Choroid plexus epithelial cell (primary cell): ENCODE data around the gene FGF1.

Experiments used
- DNase-seq: peaks from one replicate; pipeline ENCODE4 v3.0.0-alpha.2; 2010; ENCODE audit warnings: low read depth
- H3K4me3 ChIP-seq: 2 replicates; pipeline ENCODE4 v1.5.1; 2011; ENCODE audit warnings: low read depth, mild to moderate bottlenecking, control low read depth, low read length, moderate library complexity
- CTCF ChIP-seq: conservative IDR thresholded peaks from 2 replicates; pipeline ENCODE4 v1.5.1; 2011; ENCODE audit warnings: low read depth, mild to moderate bottlenecking, control low read depth, inconsistent platforms, low read length, moderate library complexity

The FGF1 gene

GRCh38 chr5:142619815-142620214 is 66.1 kb downstream of the FGF1 start:
- H3K4me3 ChIP-seq: no peak overlapping the region

DNA sequence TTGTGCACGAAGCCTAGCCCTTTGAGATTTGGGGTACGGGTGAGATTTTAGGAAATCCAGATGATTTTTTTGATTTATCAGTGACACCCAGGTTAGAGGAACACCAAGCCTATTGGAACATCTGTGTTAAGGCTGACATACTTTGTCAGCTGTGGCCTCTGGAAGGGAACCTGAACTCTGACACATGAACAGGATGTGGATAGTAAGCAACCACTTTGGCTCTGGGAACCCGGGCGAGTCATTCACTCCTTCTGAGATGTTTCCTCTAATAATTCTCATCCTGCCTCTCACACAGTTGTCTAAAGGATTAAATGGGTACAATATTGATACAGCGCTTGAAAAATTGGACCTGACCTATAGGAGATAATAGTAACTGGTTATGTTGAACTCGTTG is 67.8 kb downstream of the FGF1 start:
- peak; percentile 77 for DNase-seq

More at GRCh38 chr5:142619815-142620214, 66.1 kb downstream of the FGF1 start:
- TF ChIP-seq CTCF: no peak
- no peak for DNase-seq

DNA sequence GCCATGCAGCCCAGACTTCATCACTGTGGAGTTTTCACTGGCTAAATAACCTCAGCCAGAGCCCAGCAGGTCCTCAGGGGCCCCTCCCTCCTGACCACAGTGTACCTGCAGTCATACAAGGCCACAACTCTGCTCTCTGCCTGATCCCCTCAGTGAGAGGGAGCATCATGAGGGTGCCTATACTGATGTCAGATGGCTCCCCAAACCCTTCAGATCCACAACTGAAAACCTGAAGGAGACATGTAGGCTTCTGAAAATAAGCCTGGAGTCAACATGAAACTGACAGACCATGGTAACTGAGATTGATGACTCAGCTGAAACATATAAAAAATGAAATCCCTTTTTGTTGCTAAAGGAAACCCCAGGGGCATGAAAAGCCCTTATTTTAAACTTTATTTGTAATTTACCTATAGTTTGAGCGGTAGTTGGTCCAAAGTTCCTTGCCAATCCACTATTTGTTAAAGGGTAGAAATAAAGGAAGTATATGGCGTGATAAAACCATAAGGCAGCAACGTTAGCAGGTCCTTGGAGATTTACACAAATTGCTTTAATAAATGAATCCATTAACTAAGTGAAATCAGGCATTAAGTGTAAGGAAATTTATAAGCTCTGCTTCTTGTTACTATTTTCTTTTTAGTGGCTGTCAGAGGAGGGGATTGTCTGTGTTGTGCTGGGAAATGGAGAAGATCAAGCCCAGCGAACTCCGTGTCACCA is 68.3 kb downstream of the FGF1 start:
- no peak for DNase-seq
- no peak overlapping the region for H3K4me3 ChIP-seq
- TF ChIP-seq CTCF: no peak

More for the DNA sequence above, 67.8 kb downstream of the FGF1 start:
- TF ChIP-seq CTCF: no peak
- no peak overlapping the region for H3K4me3 ChIP-seq

DNA sequence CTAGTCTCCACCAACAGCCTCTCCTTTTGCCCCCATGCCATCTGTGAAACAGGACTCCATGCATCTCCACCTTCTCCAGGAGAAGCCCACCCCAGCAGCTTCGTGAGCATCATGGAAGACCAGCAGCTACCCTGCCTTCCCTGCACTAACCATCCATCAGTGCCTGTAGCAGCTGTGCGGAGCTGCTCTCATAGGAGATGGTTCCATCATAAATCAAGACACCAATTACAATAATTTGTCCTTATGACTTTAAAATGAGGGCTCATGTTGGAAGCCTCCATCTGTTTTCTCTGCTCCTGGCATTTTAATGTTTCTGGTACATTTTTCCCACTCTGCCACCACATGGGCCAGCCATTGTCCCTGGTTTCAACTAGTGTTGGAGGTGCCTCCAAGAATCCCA is 69.9 kb downstream of the FGF1 start:
- TF ChIP-seq CTCF: no peak
- no peak for DNase-seq

GRCh38 chr5:142614054-142614453 is 71.8 kb downstream of the FGF1 start:
- TF ChIP-seq CTCF: no peak
- no peak overlapping the region for H3K4me3 ChIP-seq
- no peak for DNase-seq

More for the DNA sequence above, 69.9 kb downstream of the FGF1 start:
- H3K4me3 ChIP-seq: no peak overlapping the region

DNA sequence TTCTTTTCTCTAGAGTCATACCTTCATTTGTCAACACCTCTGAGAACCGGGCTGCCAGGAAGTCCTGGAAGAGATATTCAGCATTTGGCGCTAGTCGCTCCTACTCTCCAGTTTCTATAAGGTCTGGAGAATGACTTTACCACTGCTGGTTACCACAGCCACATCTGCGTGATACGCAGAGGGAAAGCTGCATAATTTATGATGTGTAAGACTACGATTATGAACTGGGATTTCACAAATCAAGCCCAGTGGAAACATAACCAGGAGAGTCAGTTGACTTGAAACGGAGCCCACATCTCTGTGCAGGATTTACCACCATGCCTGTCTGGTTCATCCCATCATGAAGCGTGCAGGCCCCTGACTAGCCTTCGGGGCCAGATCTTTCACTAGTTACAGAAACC is 72.6 kb downstream of the FGF1 start:
- DNase-seq: peak; percentile 70
- TF ChIP-seq CTCF: no peak
- no peak overlapping the region for H3K4me3 ChIP-seq
